OCI-LY1 (cell line): ENCODE data around the gene MAP4K4.

Experiments
- H2AFZ ChIP-seq: fragments of 200-600 bp; sonication (generic), shearing (Covaris generic); 2 replicates; pipeline ENCODE4 v1.6.0; 2014; ENCODE audit warnings: antibody characterized with exemption, mild to moderate bottlenecking, low read length
- H3F3A ChIP-seq: fragments of 200-600 bp; sonication (generic), shearing (Covaris generic); 2 replicates; pipeline ENCODE4 v1.6.0; 2014; ENCODE audit warnings: mild to moderate bottlenecking, antibody characterized with exemption, low read length, moderate library complexity; ENCODE audit not compliant: insufficient read depth
- H3K27ac ChIP-seq: fragments of 200-600 bp; sonication (generic); 2 replicates; pipeline ENCODE4 v1.5.1; 2014; ENCODE audit warnings: low read length, mixed run types, mild to moderate bottlenecking, low read depth; ENCODE audit not compliant: poor library complexity, severe bottlenecking
- H3K27me3 ChIP-seq: fragments of 200-600 bp; sonication (generic); 2 replicates; pipeline ENCODE4 v1.6.0; 2014; ENCODE audit warnings: antibody characterized with exemption, mild to moderate bottlenecking, low read length, moderate library complexity; ENCODE audit not compliant: insufficient read depth
- H3K36me3 ChIP-seq: fragments of 200-600 bp; sonication (generic); 2 replicates; pipeline ENCODE4 v1.6.1; 2014; ENCODE audit warnings: mild to moderate bottlenecking, antibody characterized with exemption, low read length, moderate library complexity, mixed read lengths; ENCODE audit not compliant: insufficient read depth
- H3K4me1 ChIP-seq: fragments of 200-600 bp; sonication (generic); 2 replicates; pipeline ENCODE4 v1.5.1; 2014; ENCODE audit warnings: mild to moderate bottlenecking, low read length, moderate library complexity; ENCODE audit not compliant: insufficient read depth, severe bottlenecking
- H3K4me2 ChIP-seq: fragments of 200-600 bp; sonication (generic), shearing (Covaris generic); 2 replicates; pipeline ENCODE4 v1.6.1; 2014; ENCODE audit warnings: low read length
- H3K4me3 ChIP-seq: fragments of 200-600 bp; sonication (generic); 2 replicates; pipeline ENCODE4 v1.5.1; 2014; ENCODE audit warnings: low read length, low read depth, mild to moderate bottlenecking, mixed read lengths; ENCODE audit not compliant: poor library complexity, severe bottlenecking
- H3K79me2 ChIP-seq: fragments of 200-600 bp; shearing (Covaris generic); 2 replicates; pipeline ENCODE4 v1.6.1; 2016; ENCODE audit warnings: mixed run types, low read length, mixed read lengths; ENCODE audit not compliant: insufficient read depth
- H3K9ac ChIP-seq: fragments of 200-600 bp; sonication (generic), shearing (Covaris generic); 2 replicates; pipeline ENCODE4 v1.6.1; 2014; ENCODE audit warnings: mild to moderate bottlenecking, low read length, mixed read lengths
- H3K9me2 ChIP-seq: fragments of 200-600 bp; sonication (generic), shearing (Covaris generic); 2 replicates; pipeline ENCODE4 v1.6.1; 2014; ENCODE audit warnings: low read depth, mild to moderate bottlenecking, low read length, mixed read lengths
- H3K9me3 ChIP-seq: fragments of 200-600 bp; shearing (Covaris generic); 2 replicates; pipeline ENCODE4 v1.6.1; 2014; ENCODE audit warnings: low read length, mixed read lengths
- H4K20me1 ChIP-seq: fragments of 200-600 bp; sonication (generic), shearing (Covaris generic); 2 replicates; pipeline ENCODE4 v1.6.0; 2016; ENCODE audit warnings: mild to moderate bottlenecking, low read length; ENCODE audit not compliant: insufficient read depth
- EZH2 ChIP-seq: fragments of 200-600 bp; sonication (generic), shearing (Covaris generic); IDR thresholded peaks from 2 replicates; pipeline ENCODE4 v1.8.0; 2017; ENCODE audit warnings: borderline replicate concordance, mixed run types, mild to moderate bottlenecking, antibody characterized with exemption, low read length, moderate library complexity, mixed read lengths
- TF ChIP-seq, protein P1 (sequence below): fragments of 200-600 bp; sonication (generic), shearing (Covaris generic); IDR thresholded peaks from 2 replicates; pipeline ENCODE4 v1.5.1; 2017; ENCODE audit warnings: mild to moderate bottlenecking, antibody characterized with exemption, low read length, moderate library complexity, mixed read lengths

The MAP4K4 gene

DNA sequence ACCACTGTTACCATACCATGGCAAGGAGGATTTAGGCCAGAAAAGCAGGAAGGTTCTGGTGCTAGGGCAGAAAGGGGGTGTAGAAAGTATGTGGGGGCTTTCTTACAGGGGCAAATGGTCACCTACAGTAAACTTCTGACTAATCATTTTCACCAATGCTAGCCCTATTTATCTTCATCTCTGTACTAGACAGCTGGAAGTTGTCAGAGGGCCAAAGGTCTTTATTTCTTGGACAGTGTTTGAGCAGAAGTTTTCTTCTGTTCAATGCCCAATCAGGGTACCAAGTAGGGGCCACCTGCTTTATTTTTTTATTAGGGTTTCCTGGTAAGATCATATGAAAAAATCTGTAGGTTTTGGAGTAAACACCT, 37.6 kb downstream of the MAP4K4 start:
- H2AFZ ChIP-seq = no peak overlapping the region
- H3K4me2 ChIP-seq = no peak overlapping the region
- TF ChIP-seq EZH2 = no peak
- TF ChIP-seq, protein P1, sequence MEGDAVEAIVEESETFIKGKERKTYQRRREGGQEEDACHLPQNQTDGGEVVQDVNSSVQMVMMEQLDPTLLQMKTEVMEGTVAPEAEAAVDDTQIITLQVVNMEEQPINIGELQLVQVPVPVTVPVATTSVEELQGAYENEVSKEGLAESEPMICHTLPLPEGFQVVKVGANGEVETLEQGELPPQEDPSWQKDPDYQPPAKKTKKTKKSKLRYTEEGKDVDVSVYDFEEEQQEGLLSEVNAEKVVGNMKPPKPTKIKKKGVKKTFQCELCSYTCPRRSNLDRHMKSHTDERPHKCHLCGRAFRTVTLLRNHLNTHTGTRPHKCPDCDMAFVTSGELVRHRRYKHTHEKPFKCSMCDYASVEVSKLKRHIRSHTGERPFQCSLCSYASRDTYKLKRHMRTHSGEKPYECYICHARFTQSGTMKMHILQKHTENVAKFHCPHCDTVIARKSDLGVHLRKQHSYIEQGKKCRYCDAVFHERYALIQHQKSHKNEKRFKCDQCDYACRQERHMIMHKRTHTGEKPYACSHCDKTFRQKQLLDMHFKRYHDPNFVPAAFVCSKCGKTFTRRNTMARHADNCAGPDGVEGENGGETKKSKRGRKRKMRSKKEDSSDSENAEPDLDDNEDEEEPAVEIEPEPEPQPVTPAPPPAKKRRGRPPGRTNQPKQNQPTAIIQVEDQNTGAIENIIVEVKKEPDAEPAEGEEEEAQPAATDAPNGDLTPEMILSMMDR = no peak
- H3K36me3 ChIP-seq = no peaks in the 10 kb centered on the region
- peaks cover 77% of the 10 kb centered on the region for H3K79me2 ChIP-seq
- peak overlapping the region; percentile 41 for H3K27ac ChIP-seq
- H3K4me1 ChIP-seq = peaks cover 75% of the 10 kb centered on the region
- H3K9me3 ChIP-seq = no peaks in the 10 kb centered on the region
- H3K27me3 ChIP-seq = no peaks in the 10 kb centered on the region
- no peak overlapping the region for H3K4me3 ChIP-seq
- H3K9me2 ChIP-seq = no peaks in the 10 kb centered on the region
- no peaks in the 10 kb centered on the region for H3F3A ChIP-seq
- H3K9ac ChIP-seq = no peak overlapping the region
- H4K20me1 ChIP-seq = no peaks in the 10 kb centered on the region

DNA sequence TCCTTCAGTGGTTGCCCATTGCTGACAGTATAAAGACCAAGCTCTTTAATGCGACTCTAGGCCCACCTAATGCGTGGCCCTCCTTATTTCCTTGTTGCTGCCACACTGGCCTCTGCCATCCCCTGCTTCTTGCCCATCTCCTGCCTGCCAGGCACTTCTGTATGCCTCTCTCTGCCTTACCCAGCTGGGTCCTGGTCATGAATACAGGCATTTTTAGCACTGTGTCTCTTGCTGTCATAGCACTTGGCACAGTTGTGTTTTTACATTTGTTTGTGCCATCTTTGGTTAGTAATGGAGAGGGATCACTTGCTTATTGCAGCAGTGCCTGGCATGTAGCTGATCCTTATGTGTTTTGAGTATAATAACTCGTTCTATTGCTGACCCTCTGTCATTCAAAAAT, 38.7 kb downstream of the MAP4K4 start:
- peaks cover 81% of the 10 kb centered on the region for H3K4me1 ChIP-seq
- H3K9ac ChIP-seq = no peak overlapping the region

GRCh38 chr2:101736861-101737291, 39.4 kb downstream of the MAP4K4 start:
- no peaks in the 10 kb centered on the region for H3K9me3 ChIP-seq
- H3K79me2 ChIP-seq = peaks cover 79% of the 10 kb centered on the region
- H3K36me3 ChIP-seq = no peaks in the 10 kb centered on the region
- no peak overlapping the region for H3K9ac ChIP-seq
- no peak overlapping the region for H3K27ac ChIP-seq
- H4K20me1 ChIP-seq = no peaks in the 10 kb centered on the region
- H3K27me3 ChIP-seq = no peaks in the 10 kb centered on the region
- H3K9me2 ChIP-seq = no peaks in the 10 kb centered on the region
- no peak overlapping the region for H2AFZ ChIP-seq
- no peak overlapping the region for H3K4me2 ChIP-seq
- peaks cover 82% of the 10 kb centered on the region for H3K4me1 ChIP-seq
- H3K4me3 ChIP-seq = no peak overlapping the region
- no peak for TF ChIP-seq EZH2
- TF ChIP-seq, protein P1 = no peak
- no peaks in the 10 kb centered on the region for H3F3A ChIP-seq

More for the DNA sequence above, 38.7 kb downstream of the MAP4K4 start:
- no peak for TF ChIP-seq EZH2
- TF ChIP-seq, protein P1 = no peak
- Histone ChIP-seq H3K9me2 (no peaks in the 10 kb centered on the region), H3K36me3 (no peaks in the 10 kb centered on the region), H3K9me3 (no peaks in the 10 kb centered on the region), H2AFZ (no peak overlapping the region), H3F3A (no peaks in the 10 kb centered on the region), H3K4me2 (no peak overlapping the region), H3K27ac (peak overlapping the region; percentile 32), H3K4me3 (no peak overlapping the region), H3K79me2 (peaks cover 78% of the 10 kb centered on the region), H3K27me3 (no peaks in the 10 kb centered on the region), H4K20me1 (no peaks in the 10 kb centered on the region)
